Measurements from ENCODE around the gene VDAC1. TPM values are rescaled to one million over a fixed set of nuclear protein-coding genes. Genes with fewer than 3 reads are reported as not detected.

Gene VDAC1
- total and polyA plus RNA-seq, 2 of the 8 experiments (the other 6 are each of a cell fraction or from before 2014, with no cell fraction given) = 111 to 301 TPM

- Histone ChIP-seq H3K23me2 (ENCODE audit: low read depth, low read length) (peaks cover 6% of the 10 kb centered on the region; the same call in 1 of the 2 replicates), H4K8ac (ENCODE audit: extremely low read depth, insufficient read depth, low read length) (peak overlapping the region; percentile 96), H3K27ac (ENCODE audit: low read depth, low read length) (peak overlapping the region; percentile 87), H3K27me3 (replicated peaks in 1 of 4; ENCODE audit: control insufficient read depth in 3 of 4, extremely low read depth in 1 of 4, insufficient read depth in 3 of 4, low read length in 3 of 4) (no peaks in the 10 kb centered on the region), H4K5ac (ENCODE audit: insufficient read length, low read depth, low read length) (no peak overlapping the region), H3K4ac (replicated peaks; ENCODE audit: insufficient read length, low read depth, low read length) (no peak overlapping the region), H2BK20ac (ENCODE audit: low read length) (no peak overlapping the region), H3K56ac (replicated peaks; ENCODE audit: insufficient read length, low read depth, low read length) (peak overlapping the region; percentile 52), H3K9me3 (ENCODE audit: insufficient read depth in 2 of 2, low read depth in 1 of 2, low read length in 1 of 2) (no peaks in the 10 kb centered on the region), H3K4me3 (ENCODE audit: extremely low read depth in 1 of 4, insufficient read depth in 2 of 4, low read depth in 3 of 4, low read length in 4 of 4) (peak overlapping the region; percentile 76 to 90 (median 88)), H2BK120ac (replicated peaks; ENCODE audit: low read depth, low read length) (no peak overlapping the region), H3K23ac (ENCODE audit: insufficient read length) (no peak overlapping the region), H2AK5ac (ENCODE audit: low read depth, low read length) (no peak overlapping the region), H3K14ac (ENCODE audit: insufficient read length) (no peak overlapping the region), H3K79me2 (ENCODE audit: control insufficient read depth in 1 of 2, insufficient read depth in 2 of 2, low read length in 2 of 2) (peaks cover 0 to 42% of the 10 kb centered on the region in 2 experiments; a peak in 2 of 4 replicates), H3K36me3 (ENCODE audit: control insufficient read depth in 2 of 4, insufficient read depth in 4 of 4, low read length in 3 of 4) (peaks cover 0 to 5% (median 3%) of the 10 kb centered on the region in 4 experiments; a peak in 4 of 8 replicates), H3K4me1 (replicated peaks in 1 of 4; ENCODE audit: control insufficient read depth in 3 of 4, insufficient read depth in 4 of 4, low read length in 3 of 4) (peaks cover 0 to 3% (median under 1%) of the 10 kb centered on the region in 4 experiments; a peak in 1 of 7 replicates), H2BK5ac (ENCODE audit: low read depth, low read length) (peak overlapping the region; percentile 56; the same call in 1 of the 2 replicates), H3K79me1 (ENCODE audit: low read depth, low read length) (peaks cover 2% of the 10 kb centered on the region), H3K9ac (replicated peaks in 1 of 4; ENCODE audit: extremely low read depth in 1 of 4, low read depth in 3 of 4, low read length in 3 of 4) (peak overlapping the region; percentile 80 to 86 (median 82)), H2AFZ (ENCODE audit: low read length) (no peak overlapping the region), H3K18ac (ENCODE audit: extremely low read depth, low read length) (no peak overlapping the region), H2BK15ac (ENCODE audit: low read length) (no peak overlapping the region), H3K4me2 (ENCODE audit: insufficient read depth in 1 of 2, low read depth in 2 of 2, low read length in 2 of 2) (peak overlapping the region; percentile 86 to 90), H4K20me1 (replicated peaks in 1 of 2; ENCODE audit: control insufficient read depth in 1 of 2, insufficient read depth in 2 of 2, low read length in 2 of 2) (no peaks in the 10 kb centered on the region), H4K91ac (replicated peaks; ENCODE audit: insufficient read length, low read length) (no peak overlapping the region), H2BK12ac (ENCODE audit: low read depth, low read length) (no peak overlapping the region)
- DNase-seq (ENCODE audit: low read depth in 1 of 2, low spot score in 2 of 2) = no peak
- FAIRE-seq = no peak
- ChIA-PET CTCF (ENCODE audit: partially characterized antibody) (interaction anchor here (1.2 kb wide), 2 partner anchors 20 to 29 kb away, joined by 3 to 4 read pairs; no protein-coding TSS in a partner anchor), POLR2A (ENCODE audit: partially characterized antibody) (interaction anchor here (0.6 kb wide), 1 partner anchor 16 kb away, joined by 3 read pairs; no protein-coding TSS in a partner anchor)
- WGBS, 2 experiments (ENCODE audit: extremely low coverage in 1 of 2, insufficient coverage in 1 of 2, insufficient read length in 1 of 2, insufficient replicate concordance in 2 of 2, low coverage in 1 of 2, low lambda C conversion rate in 2 of 2, missing lambda C conversion rate in 1 of 2) = 28% methylated on average over 8 of the region's 12 CpGs; no CpG with 5 or more reads in 1 of the 2 experiments
- no peak for TF ChIP-seq KDM5A (IDR thresholded peaks at IDR 0.05; ENCODE audit: low read length)
- TF ChIP-seq ATF2 (IDR thresholded peaks at IDR 0.05; ENCODE audit: low read length) = no peak
- TF ChIP-seq SP4 (IDR thresholded peaks at IDR 0.05; ENCODE audit: low read length) = no peak
- no peak for TF ChIP-seq RBBP5 (IDR thresholded peaks at IDR 0.05; ENCODE audit: borderline replicate concordance, low read depth, low read length)
- TF ChIP-seq CBX5 (IDR thresholded peaks at IDR 0.05; ENCODE audit: low read depth, low read length) = no peak
- no peak for TF ChIP-seq EP300 (IDR thresholded peaks at IDR 0.05; ENCODE audit: borderline replicate concordance in 1 of 2, low read depth in 2 of 2, low read length in 2 of 2)
- no peak for TF ChIP-seq GTF2F1 (IDR thresholded peaks at IDR 0.05; ENCODE audit: borderline replicate concordance, low read depth, low read length)
- TF ChIP-seq MAFK (IDR thresholded peaks at IDR 0.05; ENCODE audit: low read depth, low read length) = no peak
Observed at GRCh38 chr5:133967698-133968203, 37.0 kb downstream of the VDAC1 start.

Data from H1 (cell line).